ENCODE measurements around the gene CAPN10.

Gene CAPN10

DNA sequence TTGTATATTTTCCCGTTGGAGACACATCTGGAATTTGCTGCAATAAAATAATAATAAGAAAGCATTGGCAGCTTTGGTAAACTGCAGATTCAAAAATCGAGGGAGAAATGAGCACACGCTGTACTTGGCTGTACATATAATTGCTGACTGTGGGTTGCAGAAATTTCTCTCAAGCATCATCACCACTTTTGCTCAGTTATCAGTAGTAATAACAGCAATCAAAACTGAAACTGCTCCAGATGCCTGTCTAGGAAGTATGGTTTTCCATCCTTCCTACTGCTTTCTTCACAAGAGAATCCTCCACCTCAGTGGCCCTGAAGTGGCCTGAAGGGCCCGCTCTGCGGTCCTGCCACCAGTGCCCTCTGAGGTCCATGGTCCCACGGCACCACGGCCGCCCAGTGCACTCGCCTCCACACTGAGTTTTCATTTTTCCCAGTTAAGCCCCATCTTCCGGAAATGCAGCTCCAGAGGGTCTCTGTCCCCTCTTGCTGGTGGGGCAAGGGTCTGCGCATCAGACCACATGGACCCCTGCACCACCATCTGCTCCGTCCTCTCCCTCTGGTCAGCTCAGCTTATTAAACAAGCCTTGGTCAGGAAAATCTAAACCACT lies 22.5 kb upstream of the CAPN10 start:
- TF ChIP-seq NFRKB (IDR thresholded peaks at IDR 0.05), result no peak
- TF ChIP-seq FOXK2 (IDR thresholded peaks at IDR 0.05), result no peak
- no peak for TF ChIP-seq LEF1 (IDR thresholded peaks at IDR 0.05; ENCODE audit: borderline replicate concordance)
- no peak for TF ChIP-seq L3MBTL2 (conservative IDR thresholded peaks at IDR 0.05)
- no peak for TF ChIP-seq CTBP1 (IDR thresholded peaks at IDR 0.05; ENCODE audit: borderline replicate concordance)
- no peak for TF ChIP-seq ZNF384 (IDR thresholded peaks at IDR 0.05)
- TF ChIP-seq HDGF (IDR thresholded peaks at IDR 0.05; ENCODE audit: borderline replicate concordance), result no peak
- TF ChIP-seq ARNT (IDR thresholded peaks at IDR 0.05), result no peak
- no peak for TF ChIP-seq TARDBP (IDR thresholded peaks at IDR 0.05)
- no peak for TF ChIP-seq PKNOX1 (IDR thresholded peaks at IDR 0.05)
- TF ChIP-seq FOXM1 (IDR thresholded peaks at IDR 0.05; ENCODE audit: borderline replicate concordance), result no peak
- TF ChIP-seq SUZ12 (IDR thresholded peaks at IDR 0.05), result no peak
- no peak for TF ChIP-seq BHLHE40 (IDR thresholded peaks at IDR 0.05; ENCODE audit: borderline replicate concordance)
- TF ChIP-seq FOXA1 (IDR thresholded peaks at IDR 0.05), result no peak
- no peak for TF ChIP-seq SP1 (IDR thresholded peaks at IDR 0.05)
- no peak for TF ChIP-seq ELF4 (IDR thresholded peaks at IDR 0.05)
- POLR2A ChIA-PET, result interaction anchor here (2.1 kb wide), 1 partner anchor 22 kb away, joined by 6 read pairs; the partner anchor contains the start of gene CAPN10
- CTCF ChIA-PET, result no interaction called here
- no peak for DNase-seq (ENCODE audit: extremely low spot score)

DNA sequence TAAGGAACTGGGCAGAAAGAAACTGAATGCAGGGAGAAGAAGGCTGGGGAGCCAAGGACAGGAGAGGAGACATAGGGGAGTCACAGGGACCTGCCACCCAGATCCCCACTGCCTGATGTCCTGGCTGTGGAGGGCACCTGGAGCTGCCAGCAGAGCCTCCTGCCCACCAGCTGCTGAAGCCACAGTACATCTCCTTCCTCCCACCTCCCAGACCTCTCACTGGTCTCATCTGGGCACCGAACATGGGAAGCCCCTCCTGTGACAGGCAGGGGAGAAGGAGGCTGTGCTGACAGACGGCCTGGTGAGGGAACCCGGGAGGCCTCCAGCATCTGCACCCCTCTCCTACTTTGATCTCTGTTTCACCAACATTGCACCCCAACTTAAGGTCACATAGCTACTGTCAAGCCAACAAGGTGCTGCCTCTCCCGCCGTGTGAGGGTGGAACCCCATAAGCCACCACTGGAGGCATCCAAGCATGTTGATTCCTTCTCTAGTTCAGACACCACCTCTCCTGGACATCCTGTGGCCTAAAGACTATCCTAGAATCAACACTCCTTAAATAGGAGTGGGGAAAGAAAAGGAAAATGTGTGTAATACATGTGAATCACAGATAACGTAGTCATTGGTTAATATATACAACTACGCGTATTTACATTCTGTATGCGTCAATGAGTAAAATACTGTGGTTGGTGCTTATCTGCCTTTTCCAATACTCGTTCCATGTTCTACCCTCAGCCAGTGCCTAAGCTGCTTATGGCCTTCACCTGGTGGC lies 21.8 kb upstream of the CAPN10 start:
- ChIA-PET POLR2A (interaction anchor here (2.0 to 2.1 kb wide), 2 partner anchors 21 to 22 kb away, joined by 6 to 23 read pairs; partner anchors contain the start of gene CAPN10), CTCF (interaction anchor here (2.2 kb wide), 1 partner anchor 22 kb away, joined by 8 read pairs; the partner anchor contains the start of gene CAPN10)
- TF ChIP-seq ZNF384 (IDR thresholded peaks at IDR 0.05) (no peak), SP1 (IDR thresholded peaks at IDR 0.05) (no peak), FOXK2 (IDR thresholded peaks at IDR 0.05) (no peak), L3MBTL2 (conservative IDR thresholded peaks at IDR 0.05) (no peak), LEF1 (IDR thresholded peaks at IDR 0.05; ENCODE audit: borderline replicate concordance) (no peak)
- no peak for DNase-seq (ENCODE audit: extremely low spot score)

- DNase-seq (ENCODE audit: extremely low spot score), result no peak
- POLR2A ChIA-PET, result interaction anchor here (0.7 to 2.0 kb wide), 2 partner anchors 20 to 27 kb away, joined by 3 to 23 read pairs; partner anchors contain the start of gene CAPN10
- CTCF ChIA-PET, result interaction anchor here (2.2 kb wide), 1 partner anchor 21 kb away, joined by 8 read pairs; the partner anchor contains the start of gene CAPN10
- no peak for TF ChIP-seq TARDBP (IDR thresholded peaks at IDR 0.05)
- no peak for TF ChIP-seq FOXM1 (IDR thresholded peaks at IDR 0.05; ENCODE audit: borderline replicate concordance)
Observed at GRCh38 chr2:240565333-240566202, 21.0 kb upstream of the CAPN10 start.

GRCh38 chr2:240566203-240567136 lies 20.1 kb upstream of the CAPN10 start:
- POLR2A ChIA-PET, result interaction anchor here (0.7 to 2.0 kb wide), 2 partner anchors 19 to 26 kb away, joined by 3 to 23 read pairs; partner anchors contain the start of gene CAPN10
- no peak for TF ChIP-seq SP1 (IDR thresholded peaks at IDR 0.05)
- TF ChIP-seq BHLHE40 (IDR thresholded peaks at IDR 0.05; ENCODE audit: borderline replicate concordance), result no peak
- no peak for TF ChIP-seq HDGF (IDR thresholded peaks at IDR 0.05; ENCODE audit: borderline replicate concordance)
- TF ChIP-seq NFRKB (IDR thresholded peaks at IDR 0.05), result no peak
- no peak for TF ChIP-seq LEF1 (IDR thresholded peaks at IDR 0.05; ENCODE audit: borderline replicate concordance)
- TF ChIP-seq L3MBTL2 (conservative IDR thresholded peaks at IDR 0.05), result no peak
- TF ChIP-seq FOXK2 (IDR thresholded peaks at IDR 0.05), result no peak
- TF ChIP-seq FOXM1 (IDR thresholded peaks at IDR 0.05; ENCODE audit: borderline replicate concordance), result no peak
- TF ChIP-seq PKNOX1 (IDR thresholded peaks at IDR 0.05), result no peak
- TF ChIP-seq ARNT (IDR thresholded peaks at IDR 0.05), result no peak
- TF ChIP-seq ELF4 (IDR thresholded peaks at IDR 0.05), result no peak
- TF ChIP-seq SUZ12 (IDR thresholded peaks at IDR 0.05), result no peak
- no peak for TF ChIP-seq FOXA1 (IDR thresholded peaks at IDR 0.05)
- no peak for TF ChIP-seq TARDBP (IDR thresholded peaks at IDR 0.05)
- no peak for TF ChIP-seq CTBP1 (IDR thresholded peaks at IDR 0.05; ENCODE audit: borderline replicate concordance)
- no peak for TF ChIP-seq ZNF384 (IDR thresholded peaks at IDR 0.05)
- CTCF ChIA-PET, result interaction anchor here (1.0 to 2.2 kb wide), 2 partner anchors 14 to 21 kb away, joined by 3 to 8 read pairs; partner anchors contain the start of gene CAPN10

More at GRCh38 chr2:240566203-240567136, 20.1 kb upstream of the CAPN10 start:
- DNase-seq (ENCODE audit: extremely low spot score), result peak; percentile 81
